ENCODE data around the gene OGFOD1. TPM values are rescaled to one million over a fixed set of nuclear protein-coding genes. Genes with fewer than 3 reads are reported as not detected.
A peak's percentile ranks its signal among the peaks of the same experiment; 100 is the strongest.

The OGFOD1 gene
- total and polyA plus RNA-seq, 9 of the 15 experiments (the other 6 are each of a cell fraction or from before 2014, with no cell fraction given), result 60.4 to 134 (median 85.8) TPM

GRCh38 chr16:56517206-56517605, 65.9 kb downstream of the OGFOD1 start:
- intact Hi-C loops (cut with micrococcal nuclease) (loop anchor here (10.0 kb wide), 1 partner anchor 162 kb away; no protein-coding TSS in a partner anchor), in situ Hi-C loops (cut with MboI) (no loop called here)

GRCh38 chr16:56518425-56518824, 67.1 kb downstream of the OGFOD1 start:
- Histone ChIP-seq H3K79me2 (ENCODE audit: control insufficient read depth, insufficient read depth, low read length) (no peaks in the 10 kb centered on the region), H3K9ac (ENCODE audit: insufficient read depth in 1 of 2, low read depth in 2 of 2, low read length in 2 of 2) (no peak overlapping the region), H3K36me3 (ENCODE audit: control insufficient read depth, insufficient read depth, low read length) (no peaks in the 10 kb centered on the region), H4K20me1 (replicated peaks; ENCODE audit: control insufficient read depth, insufficient read depth, low read length) (no peaks in the 10 kb centered on the region), H3K27ac (ENCODE audit: extremely low read depth, low read depth, low read length) (no peak overlapping the region), H3K4me2 (ENCODE audit: insufficient read depth, low read length) (no peak overlapping the region), H3K4me1 (replicated peaks in 1 of 2; ENCODE audit: control insufficient read depth in 2 of 2, insufficient read depth in 2 of 2, low read length in 2 of 2) (peaks cover 10 to 13% of the 10 kb centered on the region in 2 experiments), H3K9me3 (replicated peaks; ENCODE audit: control insufficient read depth, insufficient read depth, low read depth, low read length) (no peaks in the 10 kb centered on the region), H3K4me3 (no peak overlapping the region), H3K9me1 (ENCODE audit: control insufficient read depth, insufficient read depth, low read length) (no peaks in the 10 kb centered on the region), H2AFZ (ENCODE audit: low read depth, low read length) (no peak overlapping the region), H3K27me3 (ENCODE audit: control insufficient read depth in 2 of 2, insufficient read depth in 2 of 2, low read length in 2 of 2) (no peaks in the 10 kb centered on the region)
- TSS peak; percentile 63 for BruUV-seq (replicated peaks)
- TF ChIP-seq MAFF (IDR thresholded peaks at IDR 0.05; ENCODE audit: low read length), result no peak
- no peak for TF ChIP-seq ZNF133 (CRISPR knock-in tag; IDR thresholded peaks at IDR 0.05)
- no peak for TF ChIP-seq MAFK (IDR thresholded peaks at IDR 0.05; ENCODE audit: low read length)
- TF ChIP-seq E2F5 (CRISPR knock-in tag; IDR thresholded peaks at IDR 0.05), result no peak
- no peak for TF ChIP-seq HEY1 (CRISPR knock-in tag; IDR thresholded peaks at IDR 0.05; ENCODE audit: borderline replicate concordance)
- no peak for TF ChIP-seq ATF1 (CRISPR knock-in tag; IDR thresholded peaks at IDR 0.05)
- TF ChIP-seq ATF1 (tag; IDR thresholded peaks at IDR 0.05), result no peak
- no peak for TF ChIP-seq ZC3H11A (IDR thresholded peaks at IDR 0.05; ENCODE audit: low read depth, low read length)
- no peak for TF ChIP-seq CHAMP1 (IDR thresholded peaks at IDR 0.05)
- no peak for TF ChIP-seq THAP12 (CRISPR knock-in tag; IDR thresholded peaks at IDR 0.05)
- TF ChIP-seq MAFG (tag; conservative IDR thresholded peaks at IDR 0.05), result no peak
- in situ Hi-C loops (cut with MboI), result no loop called here
- intact Hi-C loops (cut with micrococcal nuclease), result loop anchor here (10.0 kb wide), 1 partner anchor 164 kb away; no protein-coding TSS in a partner anchor
- ATAC-seq, result no peak
- DNase-seq (ENCODE audit: extremely low read depth in 1 of 4, low spot score in 3 of 4), result no peak
- CTCF ChIA-PET (ENCODE audit: low intra/inter-chr PET ratio), result no interaction called here
- FAIRE-seq, result no peak
- 43% methylated on average over 7 of the region's 7 CpGs for WGBS (ENCODE audit: insufficient coverage, low coverage, missing lambda C conversion rate)
- POLR2A ChIA-PET, result interaction anchor here (0.8 kb wide), 1 partner anchor 12 kb away, joined by 3 read pairs; no protein-coding TSS in a partner anchor

More at GRCh38 chr16:56517206-56517605, 65.9 kb downstream of the OGFOD1 start:
- no peaks in the 10 kb centered on the region for H3K9me1 ChIP-seq (ENCODE audit: control insufficient read depth, insufficient read depth, low read length)
- no peak overlapping the region for H2AFZ ChIP-seq (ENCODE audit: low read depth, low read length)
- TF ChIP-seq ESRRB (CRISPR knock-in tag; IDR thresholded peaks at IDR 0.05; ENCODE audit: borderline replicate concordance), result no peak
- H3K9ac ChIP-seq (ENCODE audit: insufficient read depth in 1 of 2, low read depth in 2 of 2, low read length in 2 of 2), result no peak overlapping the region
- no peaks in the 10 kb centered on the region for H3K79me2 ChIP-seq (ENCODE audit: control insufficient read depth, insufficient read depth, low read length)
- BruUV-seq (replicated peaks), result no TSS peak
- H3K27me3 ChIP-seq (ENCODE audit: control insufficient read depth in 2 of 2, insufficient read depth in 2 of 2, low read length in 2 of 2), result no peaks in the 10 kb centered on the region
- ChIA-PET CTCF (ENCODE audit: low intra/inter-chr PET ratio) (no interaction called here), POLR2A (interaction anchor here (0.9 to 1.4 kb wide), 3 partner anchors 9 to 39 kb away, joined by 3 to 6 read pairs (median 3); no protein-coding TSS in a partner anchor)
- DNase-seq (ENCODE audit: extremely low read depth in 1 of 4, low spot score in 3 of 4) (no peak), FAIRE-seq (no peak), ATAC-seq (no peak)
- no peak overlapping the region for H3K4me2 ChIP-seq (ENCODE audit: insufficient read depth, low read length)
- 15% methylated on average over 2 of the region's 2 CpGs for WGBS (ENCODE audit: insufficient coverage, low coverage, missing lambda C conversion rate)
- H3K9me3 ChIP-seq (replicated peaks; ENCODE audit: control insufficient read depth, insufficient read depth, low read depth, low read length), result no peaks in the 10 kb centered on the region
- no peak overlapping the region for H3K27ac ChIP-seq (ENCODE audit: extremely low read depth, low read depth, low read length)
- no peaks in the 10 kb centered on the region for H4K20me1 ChIP-seq (replicated peaks; ENCODE audit: control insufficient read depth, insufficient read depth, low read length)
- no peaks in the 10 kb centered on the region for H3K36me3 ChIP-seq (ENCODE audit: control insufficient read depth, insufficient read depth, low read length)
- H3K4me1 ChIP-seq (replicated peaks in 1 of 2; ENCODE audit: control insufficient read depth in 2 of 2, insufficient read depth in 2 of 2, low read length in 2 of 2), result peaks cover 10 to 13% of the 10 kb centered on the region in 2 experiments
- H3K4me3 ChIP-seq, result no peak overlapping the region
